Measurements from ENCODE around the gene PLEKHO2.
A peak's percentile ranks its signal among the peaks of the same experiment; 100 is the strongest.

PLEKHO2 gene

GRCh38 chr15:64847016-64847415 lies 5.3 kb downstream of the PLEKHO2 start:
- Histone ChIP-seq H3K27me3 (ENCODE audit: control insufficient read depth, insufficient read depth, low read length) (no peaks in the 10 kb centered on the region), H3K36me3 (ENCODE audit: control insufficient read depth, insufficient read depth, low read length) (peaks cover 27% of the 10 kb centered on the region), H3K27ac (ENCODE audit: low read depth, low read length) (no peak overlapping the region), H3K9ac (ENCODE audit: low read length) (no peak overlapping the region), H3K4me1 (ENCODE audit: control insufficient read depth, insufficient read depth, low read length) (peaks cover 57% of the 10 kb centered on the region), H3K4me3 (ENCODE audit: low read depth, low read length) (no peak overlapping the region), H3K9me3 (ENCODE audit: control insufficient read depth, insufficient read depth, low read depth, low read length) (no peaks in the 10 kb centered on the region)

- H3K9me3 ChIP-seq (ENCODE audit: control insufficient read depth, insufficient read depth, low read depth, low read length), result no peaks in the 10 kb centered on the region
- H3K4me1 ChIP-seq (ENCODE audit: control insufficient read depth, insufficient read depth, low read length), result peaks cover 60% of the 10 kb centered on the region
- no peak overlapping the region for H3K9ac ChIP-seq (ENCODE audit: low read length)
- H3K4me3 ChIP-seq (ENCODE audit: low read depth, low read length), result no peak overlapping the region
- peaks cover 27% of the 10 kb centered on the region for H3K36me3 ChIP-seq (ENCODE audit: control insufficient read depth, insufficient read depth, low read length)
- no peak overlapping the region for H3K27ac ChIP-seq (ENCODE audit: low read depth, low read length)
- H3K27me3 ChIP-seq (ENCODE audit: control insufficient read depth, insufficient read depth, low read length), result no peaks in the 10 kb centered on the region
These were observed 5.7 kb downstream of the PLEKHO2 start for GRCh38 chr15:64847448-64847847.

GRCh38 chr15:64847876-64848716 lies 6.4 kb downstream of the PLEKHO2 start:
- peaks cover 56% of the 10 kb centered on the region for H3K4me1 ChIP-seq (ENCODE audit: control insufficient read depth, insufficient read depth, low read length)
- H3K36me3 ChIP-seq (ENCODE audit: control insufficient read depth, insufficient read depth, low read length), result peaks cover 27% of the 10 kb centered on the region
- H3K4me3 ChIP-seq (ENCODE audit: low read depth, low read length), result no peak overlapping the region
- no peaks in the 10 kb centered on the region for H3K9me3 ChIP-seq (ENCODE audit: control insufficient read depth, insufficient read depth, low read depth, low read length)
- H3K9ac ChIP-seq (ENCODE audit: low read length), result no peak overlapping the region
- H3K27me3 ChIP-seq (ENCODE audit: control insufficient read depth, insufficient read depth, low read length), result no peaks in the 10 kb centered on the region
- H3K27ac ChIP-seq (ENCODE audit: low read depth, low read length), result no peak overlapping the region

DNA sequence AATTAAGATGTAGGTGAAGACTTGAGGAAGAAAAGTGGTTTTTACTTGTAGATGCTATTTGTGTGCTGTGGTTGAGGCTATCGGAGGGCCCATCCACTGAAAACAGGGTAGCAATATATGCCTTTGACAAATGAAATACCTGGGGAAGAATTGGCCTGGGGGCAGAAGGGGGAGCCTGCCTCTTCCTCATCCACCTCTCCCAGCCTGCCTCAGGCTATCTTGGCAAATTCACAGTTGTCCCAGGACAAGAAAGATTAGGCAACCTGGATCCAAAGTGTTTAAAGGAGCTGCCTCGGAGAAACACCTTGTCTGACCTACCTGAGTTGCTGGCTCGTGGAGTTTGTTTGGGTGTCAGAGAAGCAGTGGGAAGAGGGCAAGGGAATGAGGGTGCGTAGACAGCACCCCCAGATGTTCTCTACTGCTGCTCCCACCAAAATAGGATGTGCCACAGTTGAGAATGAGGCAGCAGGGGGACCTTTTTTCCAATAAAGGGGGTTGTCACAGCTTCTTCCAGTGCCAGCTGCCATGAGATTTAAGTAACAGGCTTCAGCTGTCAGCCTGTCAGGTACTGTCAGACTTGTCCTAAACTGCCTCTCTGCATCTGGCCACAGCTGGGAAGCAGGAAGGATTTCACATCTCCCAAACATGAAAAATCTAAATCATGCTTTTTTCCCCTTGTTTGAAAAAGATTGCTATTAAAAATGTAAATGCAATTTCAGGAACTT lies 9.2 kb downstream of the PLEKHO2 start:
- Histone ChIP-seq H3K27ac (ENCODE audit: low read depth, low read length) (no peak overlapping the region), H3K9me3 (ENCODE audit: control insufficient read depth, insufficient read depth, low read depth, low read length) (no peaks in the 10 kb centered on the region), H3K9ac (ENCODE audit: low read length) (no peak overlapping the region), H3K4me1 (ENCODE audit: control insufficient read depth, insufficient read depth, low read length) (peaks cover 40% of the 10 kb centered on the region), H3K36me3 (ENCODE audit: control insufficient read depth, insufficient read depth, low read length) (peaks cover 52% of the 10 kb centered on the region), H3K27me3 (ENCODE audit: control insufficient read depth, insufficient read depth, low read length) (no peaks in the 10 kb centered on the region), H3K4me3 (ENCODE audit: low read depth, low read length) (no peak overlapping the region)

- H3K36me3 ChIP-seq (ENCODE audit: control insufficient read depth, insufficient read depth, low read length), result peaks cover 57% of the 10 kb centered on the region
- H3K9me3 ChIP-seq (ENCODE audit: control insufficient read depth, insufficient read depth, low read depth, low read length), result no peaks in the 10 kb centered on the region
- peaks cover 44% of the 10 kb centered on the region for H3K4me1 ChIP-seq (ENCODE audit: control insufficient read depth, insufficient read depth, low read length)
- no peak overlapping the region for H3K27ac ChIP-seq (ENCODE audit: low read depth, low read length)
- no peaks in the 10 kb centered on the region for H3K27me3 ChIP-seq (ENCODE audit: control insufficient read depth, insufficient read depth, low read length)
- no peak overlapping the region for H3K4me3 ChIP-seq (ENCODE audit: low read depth, low read length)
- H3K9ac ChIP-seq (ENCODE audit: low read length), result no peak overlapping the region
These were observed 9.8 kb downstream of the PLEKHO2 start for GRCh38 chr15:64851503-64851840.

- Histone ChIP-seq H3K27me3 (ENCODE audit: control insufficient read depth, insufficient read depth, low read length) (no peaks in the 10 kb centered on the region), H3K36me3 (ENCODE audit: control insufficient read depth, insufficient read depth, low read length) (peaks cover 60% of the 10 kb centered on the region), H3K9me3 (ENCODE audit: control insufficient read depth, insufficient read depth, low read depth, low read length) (no peaks in the 10 kb centered on the region), H3K4me1 (ENCODE audit: control insufficient read depth, insufficient read depth, low read length) (peaks cover 50% of the 10 kb centered on the region), H3K9ac (ENCODE audit: low read length) (no peak overlapping the region), H3K4me3 (ENCODE audit: low read depth, low read length) (no peak overlapping the region), H3K27ac (ENCODE audit: low read depth, low read length) (no peak overlapping the region)
These were observed 12.3 kb downstream of the PLEKHO2 start for GRCh38 chr15:64854041-64854440.

- Histone ChIP-seq H3K27me3 (ENCODE audit: control insufficient read depth, insufficient read depth, low read length) (no peaks in the 10 kb centered on the region), H3K36me3 (ENCODE audit: control insufficient read depth, insufficient read depth, low read length) (peaks cover 63% of the 10 kb centered on the region), H3K9me3 (ENCODE audit: control insufficient read depth, insufficient read depth, low read depth, low read length) (no peaks in the 10 kb centered on the region), H3K4me3 (ENCODE audit: low read depth, low read length) (no peak overlapping the region), H3K4me1 (ENCODE audit: control insufficient read depth, insufficient read depth, low read length) (peaks cover 50% of the 10 kb centered on the region), H3K27ac (ENCODE audit: low read depth, low read length) (no peak overlapping the region), H3K9ac (ENCODE audit: low read length) (no peak overlapping the region)
These were observed 12.8 kb downstream of the PLEKHO2 start for GRCh38 chr15:64854526-64854925.

DNA sequence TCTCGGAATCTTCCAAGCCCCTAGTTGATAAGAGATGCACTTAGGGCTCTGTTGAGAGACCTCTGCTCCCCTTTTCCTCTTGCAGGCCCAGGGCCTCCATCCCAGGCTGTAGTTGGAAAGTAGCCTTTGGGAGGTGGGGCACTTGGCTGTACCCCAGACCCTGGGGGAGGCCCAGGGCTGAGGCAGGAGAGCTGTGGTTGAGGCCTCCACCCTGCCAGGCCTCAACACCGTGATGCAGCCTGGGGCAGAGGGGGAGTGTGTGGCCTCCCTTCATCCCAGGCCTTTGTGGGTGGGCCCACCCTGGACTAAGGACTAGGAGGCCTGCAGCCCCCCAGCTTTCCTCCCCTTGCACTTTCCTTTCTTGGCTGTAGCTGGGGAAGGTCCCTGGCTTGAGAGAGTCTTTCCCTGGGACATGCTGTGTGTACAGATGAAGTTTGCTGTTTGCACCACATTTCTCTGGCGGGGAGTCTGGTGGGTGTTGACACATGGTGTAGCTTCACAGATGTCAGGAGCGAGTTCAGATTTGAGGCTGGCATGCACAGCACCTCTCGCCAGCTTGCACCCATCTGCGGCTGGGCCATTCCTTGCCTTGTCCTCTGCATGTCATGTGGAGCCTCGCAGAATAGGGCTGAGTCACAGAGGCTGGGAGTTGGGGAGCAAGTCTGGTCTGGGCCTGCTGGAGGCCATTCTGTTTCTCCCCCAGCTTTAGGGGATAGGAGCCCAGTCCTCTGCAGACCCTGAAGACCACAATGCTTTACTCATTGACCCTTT lies 13.7 kb downstream of the PLEKHO2 start:
- Histone ChIP-seq H3K27ac (ENCODE audit: low read depth, low read length) (no peak overlapping the region), H3K9me3 (ENCODE audit: control insufficient read depth, insufficient read depth, low read depth, low read length) (no peaks in the 10 kb centered on the region), H3K4me3 (ENCODE audit: low read depth, low read length) (no peak overlapping the region), H3K4me1 (ENCODE audit: control insufficient read depth, insufficient read depth, low read length) (peaks cover 52% of the 10 kb centered on the region), H3K27me3 (ENCODE audit: control insufficient read depth, insufficient read depth, low read length) (no peaks in the 10 kb centered on the region), H3K36me3 (ENCODE audit: control insufficient read depth, insufficient read depth, low read length) (peaks cover 65% of the 10 kb centered on the region), H3K9ac (ENCODE audit: low read length) (peak overlapping the region; percentile 43)

GRCh38 chr15:64856429-64857145 lies 14.9 kb downstream of the PLEKHO2 start:
- H3K36me3 ChIP-seq (ENCODE audit: control insufficient read depth, insufficient read depth, low read length), result peaks cover 71% of the 10 kb centered on the region
- H3K4me1 ChIP-seq (ENCODE audit: control insufficient read depth, insufficient read depth, low read length), result peaks cover 51% of the 10 kb centered on the region
- peak overlapping the region; percentile 42; the same call in 1 of the 2 replicates for H3K27ac ChIP-seq (ENCODE audit: low read depth, low read length)
- no peaks in the 10 kb centered on the region for H3K9me3 ChIP-seq (ENCODE audit: control insufficient read depth, insufficient read depth, low read depth, low read length)
- no peaks in the 10 kb centered on the region for H3K27me3 ChIP-seq (ENCODE audit: control insufficient read depth, insufficient read depth, low read length)
- peak overlapping the region; percentile 22 for H3K9ac ChIP-seq (ENCODE audit: low read length)
- no peak overlapping the region for H3K4me3 ChIP-seq (ENCODE audit: low read depth, low read length)

DNA sequence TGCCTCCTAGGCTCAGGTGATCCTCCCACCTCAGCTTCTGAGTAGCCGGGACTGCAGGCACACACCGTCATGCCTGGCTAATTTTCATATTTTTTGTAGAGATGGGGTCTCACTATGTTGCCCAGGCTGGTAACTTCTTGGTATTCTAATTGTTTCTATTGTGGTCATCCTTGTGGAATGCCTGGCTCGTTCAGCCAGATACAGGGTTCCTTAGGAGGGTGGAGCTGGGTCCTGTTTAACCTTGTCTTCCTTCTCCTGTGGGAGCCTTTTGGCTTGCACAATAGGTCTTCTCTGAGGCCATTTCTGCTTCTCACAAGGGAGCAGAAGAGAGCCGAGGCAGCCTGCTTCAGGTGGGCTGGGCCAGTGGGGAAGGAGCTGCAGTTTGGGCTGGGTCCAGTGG lies 15.7 kb downstream of the PLEKHO2 start:
- no peak overlapping the region for H3K9ac ChIP-seq (ENCODE audit: low read length)
- H3K4me1 ChIP-seq (ENCODE audit: control insufficient read depth, insufficient read depth, low read length), result peaks cover 52% of the 10 kb centered on the region
- H3K27ac ChIP-seq (ENCODE audit: low read depth, low read length), result peak overlapping the region; percentile 42; the same call in 1 of the 2 replicates
- H3K36me3 ChIP-seq (ENCODE audit: control insufficient read depth, insufficient read depth, low read length), result peaks cover 74% of the 10 kb centered on the region
- no peaks in the 10 kb centered on the region for H3K27me3 ChIP-seq (ENCODE audit: control insufficient read depth, insufficient read depth, low read length)
- no peak overlapping the region for H3K4me3 ChIP-seq (ENCODE audit: low read depth, low read length)
- H3K9me3 ChIP-seq (ENCODE audit: control insufficient read depth, insufficient read depth, low read depth, low read length), result no peaks in the 10 kb centered on the region

Data from HUES6 (cell line).